ENCODE data around the gene ZNF91.
A peak's percentile ranks its signal among the peaks of the same experiment; 100 is the strongest.
"Not testable (repeated sequence)": the region's sequence is repeated elsewhere in the genome, so short reads cannot be mapped to it uniquely, and the experiment has no call there.

Gene ZNF91

GRCh38 chr19:23401086-23401610, 5.9 kb upstream of the ZNF91 start:
- TF ChIP-seq CTCF (IDR thresholded peaks at IDR 0.05; ENCODE audit: low read depth, low read length, missing control alignments): no peak
- no peak for DNase-seq (ENCODE audit: extremely low read depth, low read depth)
- no peak overlapping the region for H3K4me3 ChIP-seq (replicated peaks; ENCODE audit: low read depth, low read length)

DNA sequence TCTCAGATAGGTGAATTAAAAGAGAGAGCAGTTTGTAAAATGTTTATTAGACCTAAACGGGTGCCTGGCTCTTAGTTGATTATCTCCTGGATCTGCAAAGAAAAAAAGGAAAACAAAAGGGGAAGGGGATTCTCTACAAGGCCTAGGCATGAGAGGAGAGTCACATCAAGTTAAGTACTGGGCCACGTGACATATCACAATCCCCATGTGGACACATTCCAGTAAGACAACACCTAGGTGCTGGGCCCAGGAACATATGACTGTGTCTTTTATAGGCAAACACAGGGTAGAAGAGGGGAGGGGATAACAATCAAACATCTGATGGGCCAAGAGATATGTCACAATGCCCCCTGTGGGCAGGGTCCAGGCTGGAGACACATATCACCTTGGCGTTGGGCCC, 4.2 kb upstream of the ZNF91 start:
- no peak for DNase-seq (ENCODE audit: extremely low read depth, low read depth)
- no peak overlapping the region for H3K4me3 ChIP-seq (replicated peaks; ENCODE audit: low read depth, low read length)
- TF ChIP-seq CTCF (IDR thresholded peaks at IDR 0.05; ENCODE audit: low read depth, low read length, missing control alignments): no peak

DNA sequence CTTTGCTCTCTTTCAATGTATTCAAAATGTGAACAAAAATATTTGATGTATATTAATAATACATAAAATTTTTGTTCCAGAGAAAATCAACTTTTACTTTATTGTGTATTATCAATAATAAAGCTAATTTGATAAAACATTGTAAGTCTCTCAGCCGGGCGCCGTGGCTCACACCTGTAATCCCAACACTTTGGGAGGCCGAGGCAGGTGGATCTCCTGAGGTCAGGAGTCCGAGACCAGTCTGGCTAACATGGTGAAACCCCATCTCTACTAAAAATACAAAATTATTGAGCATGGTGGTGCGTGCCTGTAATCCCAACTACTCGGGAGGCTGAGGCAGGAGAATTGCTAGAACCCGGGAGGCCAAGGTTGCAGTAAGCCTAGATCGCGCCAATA, 449 bp upstream of the ZNF91 start:
- DNase-seq (ENCODE audit: extremely low read depth, low read depth): not testable (repeated sequence)
- peak overlapping the region; percentile 71 for H3K4me3 ChIP-seq (replicated peaks; ENCODE audit: low read depth, low read length)

GRCh38 chr19:23394511-23394910, 760 bp downstream of the ZNF91 start:
- no peak for DNase-seq (ENCODE audit: extremely low read depth, low read depth)
- peak overlapping the region; percentile 71 for H3K4me3 ChIP-seq (replicated peaks; ENCODE audit: low read depth, low read length)
- TF ChIP-seq CTCF (IDR thresholded peaks at IDR 0.05; ENCODE audit: low read depth, low read length, missing control alignments): no peak

- DNase-seq (ENCODE audit: extremely low read depth, low read depth): no peak
- TF ChIP-seq CTCF (IDR thresholded peaks at IDR 0.05; ENCODE audit: low read depth, low read length, missing control alignments): no peak
- no peak overlapping the region for H3K4me3 ChIP-seq (replicated peaks; ENCODE audit: low read depth, low read length)
Observed at GRCh38 chr19:23393121-23393520, 2.1 kb downstream of the ZNF91 start.

DNA sequence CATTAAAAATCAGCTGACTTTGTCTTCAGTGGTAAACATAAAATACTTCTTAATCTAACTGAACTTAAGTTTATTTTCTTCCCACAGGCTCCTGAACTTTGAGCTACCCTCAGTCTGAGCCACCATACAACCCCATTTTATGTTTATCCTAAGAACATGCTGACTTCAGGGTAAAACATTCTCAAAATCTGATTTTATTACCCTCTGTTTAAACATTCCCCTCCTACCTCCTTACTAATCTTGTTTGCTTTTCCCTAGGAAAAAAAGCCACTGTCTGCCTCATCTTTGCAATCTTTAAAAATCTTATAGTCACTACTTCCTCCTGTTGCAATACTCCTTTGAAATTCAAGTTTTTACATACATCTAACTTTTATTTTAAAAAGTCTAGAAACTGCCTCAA, 4.0 kb downstream of the ZNF91 start:
- no peak for TF ChIP-seq CTCF (IDR thresholded peaks at IDR 0.05; ENCODE audit: low read depth, low read length, missing control alignments)
- H3K4me3 ChIP-seq (replicated peaks; ENCODE audit: low read depth, low read length): no peak overlapping the region
- DNase-seq (ENCODE audit: extremely low read depth, low read depth): no peak

DNA sequence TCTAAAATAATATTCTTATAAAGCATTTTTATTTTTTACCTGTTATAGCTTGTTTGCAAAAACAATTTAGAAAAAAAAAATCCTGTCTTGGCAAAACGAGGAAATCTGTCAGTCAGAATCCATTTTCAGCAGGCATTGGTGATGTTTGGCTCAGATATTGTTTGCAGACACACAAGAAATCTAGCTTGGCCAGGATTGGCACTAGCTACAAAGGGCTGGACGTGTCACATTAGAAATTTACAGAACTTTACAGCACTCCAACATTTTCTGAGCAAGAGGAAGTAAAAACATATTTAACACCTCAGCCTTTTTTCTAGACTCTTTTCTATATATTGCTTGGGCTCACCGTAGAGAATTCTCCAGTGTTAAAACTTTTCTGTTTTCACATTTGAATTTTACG, 9.9 kb downstream of the ZNF91 start:
- H3K4me3 ChIP-seq (replicated peaks; ENCODE audit: low read depth, low read length): no peak overlapping the region
- TF ChIP-seq CTCF (IDR thresholded peaks at IDR 0.05; ENCODE audit: low read depth, low read length, missing control alignments): no peak
- DNase-seq (ENCODE audit: extremely low read depth, low read depth): no peak
